Measurements from ENCODE around the gene SLC24A3. TPM values are rescaled to one million over a fixed set of nuclear protein-coding genes. Genes with fewer than 3 reads are reported as not detected.

SLC24A3 gene
- total and polyA plus RNA-seq, 2 of the 13 experiments (the other 11 are each of a cell fraction or from before 2014, with no cell fraction given), result not detected

GRCh38 chr20:19758501-19759331 lies 546.3 kb downstream of the SLC24A3 start (continued):
- TF ChIP-seq NR2C2 (CRISPR knock-in tag; IDR thresholded peaks at IDR 0.05; ENCODE audit: borderline replicate concordance) (peak; percentile 51; the same call in 1 of the 2 replicates), NFAT5 (CRISPR knock-in tag; IDR thresholded peaks at IDR 0.05) (no peak), NR2F1 (CRISPR knock-in tag; IDR thresholded peaks at IDR 0.05) (no peak), SP2 (CRISPR knock-in tag; IDR thresholded peaks at IDR 0.05) (0 out of 2 replicates have a peak, but pooled peaks have one; percentile 17), PATZ1 (CRISPR knock-in tag; IDR thresholded peaks at IDR 0.05) (peak; percentile 90), RBFOX2 (IDR thresholded peaks at IDR 0.05; ENCODE audit: low read depth, low read length) (peak; percentile 93), SMAD1 (CRISPR knock-in tag; IDR thresholded peaks at IDR 0.05; ENCODE audit: borderline replicate concordance, low read depth) (0 out of 2 replicates have a peak, but pooled peaks have one; percentile 43), ZBTB1 (CRISPR knock-in tag; IDR thresholded peaks at IDR 0.05; ENCODE audit: borderline replicate concordance) (no peak), ZNF17 (CRISPR knock-in tag; IDR thresholded peaks at IDR 0.05) (no peak), ZNF597 (CRISPR knock-in tag; IDR thresholded peaks at IDR 0.05) (no peak), ZSCAN31 (CRISPR knock-in tag; IDR thresholded peaks at IDR 0.05; ENCODE audit: low read depth) (no peak), TCF7L2 (IDR thresholded peaks at IDR 0.05; ENCODE audit: low read depth, low read length) (no peak), TBX2 (CRISPR knock-in tag; IDR thresholded peaks at IDR 0.05; ENCODE audit: borderline replicate concordance) (no peak; the same call in 1 of the 2 replicates), ZBTB21 (CRISPR knock-in tag; IDR thresholded peaks at IDR 0.05) (peak; percentile 11; the same call in 1 of the 2 replicates), ZNF430 (CRISPR knock-in tag; IDR thresholded peaks at IDR 0.05) (no peak)
- TF ChIP-seq, protein P1, sequence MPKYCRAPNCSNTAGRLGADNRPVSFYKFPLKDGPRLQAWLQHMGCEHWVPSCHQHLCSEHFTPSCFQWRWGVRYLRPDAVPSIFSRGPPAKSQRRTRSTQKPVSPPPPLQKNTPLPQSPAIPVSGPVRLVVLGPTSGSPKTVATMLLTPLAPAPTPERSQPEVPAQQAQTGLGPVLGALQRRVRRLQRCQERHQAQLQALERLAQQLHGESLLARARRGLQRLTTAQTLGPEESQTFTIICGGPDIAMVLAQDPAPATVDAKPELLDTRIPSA (CRISPR knock-in tag; IDR thresholded peaks at IDR 0.05; ENCODE audit: borderline replicate concordance), result no peak
- TF ChIP-seq, protein P2, sequence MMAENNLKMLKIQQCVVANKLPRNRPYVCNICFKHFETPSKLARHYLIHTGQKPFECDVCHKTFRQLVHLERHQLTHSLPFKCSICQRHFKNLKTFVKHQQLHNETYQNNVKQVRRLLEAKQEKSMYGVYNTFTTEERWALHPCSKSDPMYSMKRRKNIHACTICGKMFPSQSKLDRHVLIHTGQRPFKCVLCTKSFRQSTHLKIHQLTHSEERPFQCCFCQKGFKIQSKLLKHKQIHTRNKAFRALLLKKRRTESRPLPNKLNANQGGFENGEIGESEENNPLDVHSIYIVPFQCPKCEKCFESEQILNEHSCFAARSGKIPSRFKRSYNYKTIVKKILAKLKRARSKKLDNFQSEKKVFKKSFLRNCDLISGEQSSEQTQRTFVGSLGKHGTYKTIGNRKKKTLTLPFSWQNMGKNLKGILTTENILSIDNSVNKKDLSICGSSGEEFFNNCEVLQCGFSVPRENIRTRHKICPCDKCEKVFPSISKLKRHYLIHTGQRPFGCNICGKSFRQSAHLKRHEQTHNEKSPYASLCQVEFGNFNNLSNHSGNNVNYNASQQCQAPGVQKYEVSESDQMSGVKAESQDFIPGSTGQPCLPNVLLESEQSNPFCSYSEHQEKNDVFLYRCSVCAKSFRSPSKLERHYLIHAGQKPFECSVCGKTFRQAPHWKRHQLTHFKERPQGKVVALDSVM (CRISPR knock-in tag; IDR thresholded peaks at IDR 0.05), result peak; percentile 53
